Endometrium (tissue), 2 donors: Measurements from ENCODE around the gene MOB3A.

Experiments
- FAIRE-seq: peaks from 2 replicates; lab custom pipeline; 2012; peaks lifted over from hg19 to GRCh38; lab: Jason Lieb, UNC
- donor health status: control.
- donor health status: control.

The MOB3A gene

DNA sequence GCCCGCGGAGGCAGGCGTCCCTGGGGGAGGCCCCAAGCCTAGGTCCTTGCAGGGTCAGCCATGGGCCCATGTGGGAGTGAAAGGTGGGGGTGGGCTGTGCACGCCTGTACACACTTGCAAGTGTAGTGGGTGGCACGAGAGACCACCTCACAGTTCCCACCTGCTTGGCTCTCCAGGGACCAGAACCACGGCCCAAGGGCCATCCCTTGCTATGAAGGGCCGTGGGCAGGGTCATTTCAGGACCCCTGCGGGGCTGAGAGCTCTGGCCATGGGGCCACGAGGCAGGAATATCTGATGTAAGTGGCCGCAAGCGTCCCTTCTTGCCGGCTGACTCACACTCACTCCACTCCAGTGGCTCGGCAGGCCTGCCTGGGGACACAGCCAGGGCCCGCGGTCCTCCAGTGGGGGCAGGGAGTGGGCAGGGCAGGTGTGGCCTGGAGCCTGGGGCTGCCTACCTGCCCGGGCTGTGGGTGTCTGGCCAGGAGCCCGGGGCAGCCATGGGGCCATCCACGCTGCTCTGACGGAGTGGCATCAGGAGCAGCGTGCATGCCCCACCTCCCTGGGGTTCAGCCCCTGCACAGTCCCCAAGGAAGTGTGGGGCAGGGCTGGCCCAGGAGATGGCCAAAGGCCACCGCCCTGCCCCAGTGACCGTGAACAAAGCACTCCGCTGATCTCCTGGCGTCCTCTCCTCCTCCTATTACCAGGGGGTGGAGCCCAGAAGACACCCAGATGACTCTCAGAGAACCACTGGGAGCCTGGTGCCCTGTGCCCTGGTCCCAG lies 36.5 kb downstream of the MOB3A start:
- FAIRE-seq: no peak

DNA sequence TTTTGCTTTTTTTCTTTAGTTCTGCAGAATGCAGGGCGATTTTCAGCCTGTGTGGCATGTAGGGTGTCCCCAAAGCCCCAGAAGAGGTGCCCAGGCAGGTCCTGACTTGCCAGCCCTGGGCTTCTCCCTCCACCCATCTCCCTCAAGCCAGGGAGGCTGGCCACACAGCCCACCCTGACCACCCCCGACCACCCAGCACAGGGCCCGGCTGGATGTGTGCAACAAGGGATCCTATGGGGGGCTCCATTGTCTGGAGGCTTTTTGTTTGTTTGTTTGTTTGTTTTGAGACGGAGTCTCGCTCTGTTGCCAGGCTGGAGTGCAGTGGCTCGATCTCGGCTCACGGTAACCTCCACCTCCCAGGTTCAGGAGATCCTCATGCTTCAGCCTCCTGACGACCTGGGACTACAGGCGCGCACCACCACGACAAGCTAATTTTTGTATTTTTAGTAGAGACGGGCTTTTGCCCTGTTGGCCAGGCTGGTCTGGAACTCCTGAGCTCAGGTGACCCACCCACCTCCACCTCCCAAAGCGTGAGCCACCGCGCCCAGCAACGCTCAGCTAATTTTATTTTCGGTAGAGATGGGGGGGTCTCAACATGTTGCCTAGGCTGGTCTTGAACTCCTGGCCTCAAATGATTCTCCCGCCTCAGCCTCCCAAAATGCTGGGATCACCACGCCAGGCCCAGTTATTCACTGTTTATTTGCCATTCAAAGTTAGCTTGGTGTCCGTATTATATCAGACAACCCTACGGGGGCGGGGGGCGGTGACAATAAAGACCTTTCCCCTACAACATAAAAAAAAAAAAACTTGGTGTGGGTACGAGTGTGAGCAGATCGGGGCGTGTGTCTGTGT lies 37.3 kb downstream of the MOB3A start:
- FAIRE-seq: no peak

DNA sequence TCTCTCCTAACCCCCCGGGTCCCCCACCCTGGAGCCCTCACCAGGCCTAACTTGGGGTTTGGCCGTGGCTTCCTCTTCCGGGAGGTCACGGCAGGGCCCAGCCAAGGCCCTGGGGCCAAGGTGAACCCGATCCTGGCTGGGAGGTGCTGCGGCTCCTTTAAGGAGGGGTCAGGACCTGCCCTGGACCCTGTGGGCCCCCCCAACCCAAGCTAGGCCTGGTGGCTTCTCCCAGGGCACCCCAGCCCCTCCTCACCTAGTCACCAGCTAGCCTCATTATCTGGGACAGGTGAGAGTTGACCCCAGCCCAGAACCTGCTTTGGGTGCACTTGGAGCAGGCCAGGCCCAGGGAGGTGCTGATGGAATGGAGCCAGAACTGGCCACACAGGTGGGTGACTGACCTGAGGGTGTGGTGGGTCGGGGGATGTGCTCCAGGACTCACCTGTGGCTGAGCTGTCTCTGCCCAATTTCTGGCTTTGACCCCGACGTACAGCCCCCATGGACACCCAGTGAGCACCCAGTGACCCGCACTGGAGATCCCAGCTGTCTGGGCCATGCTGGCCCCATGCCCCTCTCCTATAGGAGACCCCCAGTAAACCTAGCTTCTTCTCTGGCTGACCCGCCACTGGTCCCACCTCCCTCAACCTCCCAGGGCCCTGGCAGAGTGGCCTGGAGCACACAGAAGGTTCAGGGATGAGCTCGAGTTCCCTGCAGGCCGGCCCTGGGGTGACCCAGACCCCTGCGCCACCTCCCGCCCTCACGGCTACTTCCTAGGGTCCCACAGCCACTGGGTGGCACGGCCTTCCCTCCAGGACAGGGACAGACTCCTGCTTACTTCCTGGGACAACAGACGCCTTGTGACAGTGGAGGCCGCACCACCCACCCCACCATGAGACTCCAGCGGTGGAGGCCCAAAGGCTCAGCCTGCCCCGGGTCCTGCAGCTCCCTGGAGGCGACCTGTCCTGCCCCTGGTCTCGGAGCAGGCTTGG lies 38.3 kb downstream of the MOB3A start:
- FAIRE-seq: no peak

- FAIRE-seq: no peak
Observed at GRCh38 chr19:2056837-2057192, 39.3 kb downstream of the MOB3A start.

DNA sequence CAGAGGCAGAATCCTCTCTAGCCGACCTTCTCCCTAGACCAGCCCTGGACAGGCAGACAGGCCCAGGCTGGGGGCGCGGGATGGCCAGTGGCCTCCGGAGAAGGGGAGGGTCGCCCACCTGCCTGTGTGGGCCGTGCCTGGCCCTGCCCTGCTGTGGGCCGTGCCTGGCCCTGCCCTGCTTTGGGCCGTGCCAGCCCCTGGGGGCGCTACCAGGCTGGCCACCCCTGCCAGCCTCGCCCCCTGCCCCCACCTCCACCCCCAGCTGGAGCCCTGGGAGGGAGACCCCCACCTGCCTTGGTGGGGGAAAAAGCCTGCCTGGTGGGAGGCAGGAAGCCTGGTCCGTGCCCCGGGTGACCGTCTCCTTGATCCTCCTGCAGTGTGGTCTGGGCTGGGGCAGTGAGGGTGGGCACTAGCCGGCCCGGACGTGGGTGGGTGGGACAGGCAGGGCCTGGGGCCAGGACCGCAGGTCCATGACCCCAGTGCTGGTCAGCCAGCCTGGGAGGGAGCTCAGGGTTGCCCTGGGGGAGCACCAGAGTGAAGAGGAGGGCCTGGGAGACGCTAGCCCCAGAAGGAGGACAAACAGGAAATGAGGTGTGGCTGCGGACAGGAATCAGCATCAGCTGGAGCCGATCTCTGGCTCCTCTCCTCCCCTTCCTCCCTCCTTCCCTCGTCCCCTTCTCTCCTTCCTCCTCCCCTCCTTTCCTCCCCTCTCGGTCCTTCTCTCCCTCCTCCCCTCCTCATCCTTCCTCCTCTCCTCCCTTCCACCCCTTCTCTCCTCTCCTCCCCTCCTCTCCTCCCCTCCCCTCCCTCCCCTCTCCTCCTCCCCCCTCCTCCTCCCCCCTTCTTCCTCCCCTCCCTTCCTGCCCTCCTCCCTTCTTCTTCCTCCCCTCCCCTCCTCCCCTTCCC lies 39.9 kb downstream of the MOB3A start:
- FAIRE-seq: no peak

DNA sequence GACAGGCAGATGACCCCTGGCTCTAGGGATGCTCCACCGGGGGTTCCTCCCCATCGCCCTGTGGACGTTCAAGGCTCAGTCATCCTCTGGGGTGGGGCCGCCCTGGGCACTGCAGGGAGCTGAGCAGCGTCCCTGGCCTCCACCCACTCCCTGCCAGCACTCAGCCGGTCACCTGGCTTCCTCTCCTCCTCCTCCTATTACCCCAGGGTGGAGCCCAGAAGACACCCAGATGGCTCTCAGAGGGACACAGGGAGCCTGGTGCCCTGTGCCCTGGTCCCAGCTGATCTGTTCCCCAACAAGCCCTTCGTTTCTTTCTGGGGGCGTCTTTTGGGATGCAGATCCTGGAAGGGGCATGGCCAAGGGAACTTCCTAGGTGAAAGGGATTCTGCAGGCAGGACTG lies 41.4 kb downstream of the MOB3A start:
- no peak for FAIRE-seq

DNA sequence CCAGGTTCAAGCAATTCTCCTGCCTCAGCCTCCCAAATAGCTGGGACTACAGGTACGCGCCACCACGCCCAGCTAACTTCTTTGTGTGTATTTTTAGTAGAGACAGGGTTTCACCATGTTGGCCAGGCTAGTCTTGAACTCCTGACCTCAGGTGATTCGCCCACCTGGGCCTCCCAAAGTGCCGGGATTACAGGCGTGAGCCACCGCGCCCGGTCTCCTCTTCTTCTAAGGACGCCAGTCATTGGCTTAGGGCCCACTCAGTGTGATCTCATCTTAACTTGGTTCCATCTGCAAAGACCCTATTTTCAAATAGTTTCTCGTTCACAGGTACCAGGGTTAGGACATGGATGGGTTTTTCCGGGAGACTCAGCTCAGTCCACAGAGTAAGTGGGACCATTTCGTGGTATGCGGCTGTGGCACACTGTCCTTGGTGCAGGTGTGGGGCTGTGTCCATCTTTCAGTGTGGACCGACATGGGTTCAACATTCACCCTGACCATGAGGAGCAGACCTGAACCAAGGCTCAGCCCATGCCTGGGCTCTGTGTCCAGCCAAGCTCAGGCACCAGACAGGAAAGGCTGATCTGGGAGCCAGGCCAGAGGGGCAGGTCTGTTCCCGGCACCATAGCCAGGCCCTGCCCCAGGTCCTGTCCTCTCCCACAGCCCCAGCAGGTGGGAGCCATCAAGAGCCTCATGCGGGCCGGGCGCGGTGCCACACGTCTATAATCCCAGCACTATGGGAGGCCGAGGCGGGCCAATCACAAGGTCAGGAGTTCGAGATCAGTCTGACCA lies 42.3 kb downstream of the MOB3A start:
- FAIRE-seq: no peak

GRCh38 chr19:2051773-2052704 lies 44.1 kb downstream of the MOB3A start:
- FAIRE-seq: no peak

DNA sequence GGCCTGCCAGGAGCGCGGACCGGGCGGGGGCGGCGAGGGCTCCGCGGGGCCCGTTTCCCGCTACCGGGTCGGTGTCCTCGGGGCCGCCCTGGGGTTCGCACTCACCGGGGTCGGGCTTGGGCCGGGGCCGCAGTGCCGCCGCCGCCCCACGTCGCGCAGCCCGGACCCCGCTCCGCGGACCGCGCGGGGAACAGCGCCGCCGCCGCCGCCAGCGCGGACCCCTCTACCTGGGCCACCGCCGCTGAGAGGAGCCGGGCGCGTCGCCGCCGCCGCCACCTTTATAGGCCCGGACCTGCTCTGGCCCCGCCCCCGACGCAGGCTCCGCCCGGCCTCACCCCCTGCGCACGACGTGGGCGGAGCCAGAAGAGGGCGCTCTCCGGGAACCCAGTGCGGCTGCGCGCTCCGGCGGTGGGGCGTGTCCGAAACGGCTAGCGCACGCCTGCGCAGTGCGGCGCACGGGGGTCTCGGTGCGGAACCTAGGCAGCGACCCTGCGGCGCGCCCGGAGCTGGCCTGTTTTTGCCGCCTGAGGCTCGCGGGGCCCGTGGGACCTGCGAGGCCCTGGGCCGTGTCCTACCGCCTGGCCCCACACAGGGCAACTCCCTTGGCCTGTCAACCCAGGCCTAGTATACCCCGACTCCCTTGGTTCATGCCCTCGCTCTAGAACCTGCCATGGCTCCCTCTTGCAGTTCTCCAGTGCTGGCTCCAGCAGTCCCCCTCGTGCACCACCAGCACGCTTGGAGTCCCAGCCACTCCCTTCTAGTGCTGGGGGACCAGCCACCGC lies 44.9 kb downstream of the MOB3A start, which contains the start of gene MKNK2:
Gene MKNK2, minus strand, starts transcription at position 254 of the 782 bp plus-strand sequence. CDS start 393 bp downstream, outside the sequence.
- FAIRE-seq: no peak

DNA sequence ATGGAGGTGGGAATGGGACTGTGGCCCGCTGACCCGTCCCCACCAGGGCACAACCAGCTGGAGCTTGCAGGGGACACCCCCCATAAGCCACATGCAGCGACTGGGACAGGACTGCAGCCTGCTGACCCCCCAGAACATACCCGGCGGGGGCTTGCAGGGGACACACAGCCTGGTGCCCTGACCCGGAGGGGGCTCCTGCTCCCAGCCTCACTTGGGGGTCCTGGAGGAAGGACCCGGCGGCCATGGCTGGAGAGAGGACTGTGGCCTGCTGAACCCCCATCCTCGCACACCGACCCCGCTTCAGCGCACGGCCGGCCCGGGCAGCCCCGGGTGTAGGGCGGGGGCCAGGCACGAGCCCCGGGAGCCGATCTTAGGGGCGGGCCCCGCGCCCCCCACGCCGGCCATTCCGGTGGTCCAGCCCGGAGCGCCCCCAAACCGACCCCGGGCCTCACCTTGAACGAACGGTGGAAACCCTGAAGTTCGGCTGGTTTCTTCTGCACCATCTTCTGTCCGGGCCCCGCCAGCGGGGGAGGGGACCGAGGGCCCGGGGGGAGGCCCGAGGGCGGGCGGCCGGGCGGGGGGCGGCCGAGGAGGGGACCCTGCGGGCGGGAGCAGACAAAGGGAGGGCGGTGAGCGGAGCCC lies 45.7 kb downstream of the MOB3A start:
- no peak for FAIRE-seq

DNA sequence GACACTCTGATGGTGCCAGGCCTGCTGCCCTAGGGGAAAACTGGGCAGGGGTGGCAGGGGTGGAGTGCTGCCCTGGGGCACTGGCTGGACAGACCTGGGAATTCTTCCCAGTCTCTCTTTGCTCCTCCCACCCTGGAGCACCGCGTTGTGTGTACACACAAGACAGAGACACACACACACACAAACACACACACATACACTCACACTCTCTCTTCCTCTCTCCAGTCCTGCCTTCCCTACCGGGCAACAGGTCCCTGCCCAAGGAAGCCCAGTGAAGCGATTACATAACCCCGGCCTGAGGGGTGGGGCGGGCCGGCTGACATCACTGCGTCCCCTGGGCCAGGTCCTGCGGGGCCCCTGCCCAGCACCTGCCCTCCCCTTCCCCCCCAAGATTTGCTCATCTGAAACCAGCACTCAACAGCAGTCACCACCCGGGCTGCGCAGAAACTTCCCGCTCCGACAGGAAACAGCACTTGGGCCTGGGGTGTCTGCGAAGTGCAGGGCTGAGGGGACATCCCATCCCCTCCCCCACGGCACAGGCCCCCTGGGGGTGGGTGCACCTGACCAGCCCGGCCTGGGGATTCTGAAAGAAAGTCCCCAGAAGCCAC lies 46.3 kb downstream of the MOB3A start:
- FAIRE-seq: no peak

DNA sequence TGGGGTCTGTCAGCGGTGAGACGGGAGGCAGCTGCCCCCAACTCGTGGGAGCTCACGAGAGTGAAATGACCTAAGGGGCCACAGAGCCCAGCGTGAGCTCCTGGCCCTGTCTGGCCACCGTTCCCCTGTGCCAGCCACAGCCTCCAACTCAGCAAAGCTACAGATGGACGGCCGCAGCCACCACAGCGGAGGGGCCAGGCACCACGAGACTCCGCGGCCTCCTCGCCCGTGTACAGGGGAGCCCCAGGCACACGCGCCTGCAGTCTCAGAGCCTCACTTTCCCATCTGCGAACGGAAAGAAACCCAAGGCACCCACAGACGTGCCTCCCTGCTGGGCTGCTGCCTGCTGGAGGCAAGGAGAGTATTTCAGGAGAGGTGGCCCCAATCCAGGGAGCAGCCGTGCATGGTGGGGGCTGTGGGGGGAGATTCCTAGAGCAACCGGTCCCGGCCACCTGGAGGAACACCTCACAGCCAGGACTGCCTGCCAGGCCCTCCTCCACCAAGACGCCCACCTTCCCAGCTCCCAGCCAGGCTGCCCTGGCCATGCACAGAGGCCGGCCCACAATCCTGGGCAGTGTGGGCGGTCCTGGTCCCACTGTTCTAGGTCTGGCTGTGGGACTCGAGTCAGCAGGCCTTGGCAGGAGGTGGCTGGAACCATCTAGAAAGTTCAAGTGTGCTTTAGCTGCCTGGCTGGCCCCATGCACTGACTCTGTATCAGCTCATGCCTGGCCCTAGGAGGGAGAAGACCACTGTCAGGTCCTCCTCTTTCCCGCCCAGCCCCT lies 47.0 kb downstream of the MOB3A start:
- no peak for FAIRE-seq

- FAIRE-seq: no peak
Observed at GRCh38 chr19:2048104-2048958, 47.8 kb downstream of the MOB3A start.

DNA sequence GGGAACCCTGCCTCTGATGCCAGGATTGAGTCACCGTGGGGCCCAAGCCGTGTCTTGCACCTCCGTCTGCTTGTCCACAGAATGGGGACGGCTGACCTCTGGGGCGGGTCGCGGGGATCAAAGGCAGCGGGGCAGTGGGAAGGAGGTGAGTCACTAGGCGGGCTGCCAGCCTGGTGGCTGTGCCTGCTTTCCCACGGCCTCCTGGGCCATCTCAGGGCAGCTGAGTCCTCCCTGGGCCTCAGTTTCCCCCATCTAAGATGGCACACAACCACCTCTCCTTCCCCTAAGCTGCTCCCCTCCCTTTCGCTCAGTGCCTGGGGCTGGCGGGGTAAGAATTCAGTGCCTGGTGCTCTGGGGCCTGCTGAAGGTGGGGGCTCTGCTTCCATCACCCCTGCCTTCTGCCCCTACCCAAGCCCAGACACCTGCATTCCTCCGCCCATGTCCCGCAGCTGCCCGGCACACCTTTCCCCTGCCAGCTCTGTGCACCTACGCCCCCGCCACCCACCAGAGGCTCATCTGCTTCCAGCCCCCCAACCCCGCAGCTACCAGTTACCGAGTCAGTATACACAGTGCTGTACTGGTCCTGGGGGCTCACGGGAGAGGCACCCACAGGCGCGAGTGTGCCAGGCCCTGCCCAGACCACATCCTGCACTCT lies 48.5 kb downstream of the MOB3A start:
- no peak for FAIRE-seq

GRCh38 chr19:2047076-2047448 lies 49.1 kb downstream of the MOB3A start:
- no peak for FAIRE-seq
